Cardiac fibroblast (primary cell): Measurements from ENCODE around the gene MSLN.

ENCODE experiments used
- DNase-seq, 2 donors: peaks; one replicate each; pipeline versions ENCODE4 v3.0.0 to v3.0.0-alpha.2; 2010; ENCODE audit warnings: low read depth in 2 of 2
- H3K4me3 ChIP-seq, 2 donors: replicated peaks in 1 of 2; 1 replicate in 1 of 2; 2 replicates in 1 of 2; pipeline ENCODE4 v1.5.1; 2011; ENCODE audit warnings: low read depth in 2 of 2, low read length in 2 of 2, mild to moderate bottlenecking in 2 of 2, moderate library complexity in 1 of 2
- CTCF ChIP-seq: IDR thresholded peaks from one replicate; pipeline ENCODE4 v1.5.1; 2011; ENCODE audit warnings: low read depth, mild to moderate bottlenecking, low read length, inconsistent platforms

The MSLN gene

GRCh38 chr16:783404-784161, 23.0 kb downstream of the MSLN start:
- DNase-seq = peak; percentile 26 to 36
- TF ChIP-seq CTCF = no peak

GRCh38 chr16:784431-784830, 23.9 kb downstream of the MSLN start:
- TF ChIP-seq CTCF = no peak
- H3K4me3 ChIP-seq = no peak overlapping the region
- no peak for DNase-seq

More at GRCh38 chr16:783404-784161, 23.0 kb downstream of the MSLN start:
- no peak overlapping the region for H3K4me3 ChIP-seq

DNA sequence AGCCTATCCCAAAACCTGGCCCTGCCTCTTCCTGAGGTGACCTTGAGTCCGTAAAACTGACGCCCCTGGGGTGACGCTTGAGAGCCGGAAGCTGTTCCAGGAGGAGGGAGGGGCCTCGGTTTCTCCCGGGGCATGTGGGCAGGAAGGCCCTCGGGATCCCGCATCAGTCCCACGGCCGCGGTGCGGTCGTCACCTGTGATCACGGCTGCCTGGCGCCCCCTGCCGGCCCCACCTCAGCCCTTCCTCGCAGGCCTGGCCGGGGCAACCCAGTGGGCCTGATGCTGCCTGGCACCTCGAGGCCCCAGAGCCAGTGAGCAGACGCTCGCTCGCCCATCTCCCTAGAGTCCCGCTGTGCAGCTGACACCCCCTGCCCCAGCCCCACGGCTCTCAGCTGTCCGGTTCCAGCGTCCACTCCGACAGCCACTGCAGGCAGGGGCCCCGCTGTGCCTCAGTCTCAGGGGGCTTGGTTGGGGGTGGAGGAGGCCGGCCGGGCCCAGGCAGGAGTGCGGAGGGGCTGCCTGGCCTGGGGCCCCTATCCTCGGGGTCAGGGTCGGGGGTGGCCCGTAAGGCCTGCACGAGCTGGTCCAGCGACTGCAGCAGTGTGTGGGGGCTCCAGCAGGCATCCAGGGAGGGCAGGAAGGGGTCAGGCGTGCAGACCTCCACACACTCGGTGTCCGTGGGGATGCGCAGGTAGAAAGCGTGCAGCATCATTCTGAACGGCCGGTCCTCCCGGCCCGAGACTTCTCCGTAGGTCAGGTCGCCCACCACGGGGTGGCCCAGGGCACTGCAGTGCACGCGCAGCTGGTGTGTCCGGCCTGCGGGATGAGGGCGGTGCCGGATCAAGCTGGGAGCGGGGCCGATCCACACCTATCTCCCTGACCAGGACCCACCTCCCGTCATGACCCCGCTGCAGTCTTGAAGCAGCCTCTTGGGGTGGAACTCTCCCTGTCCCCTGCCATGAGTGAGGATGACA, 25.3 kb downstream of the MSLN start:
- H3K4me3 ChIP-seq = no peak overlapping the region
- peak; percentile 61 for DNase-seq

DNA sequence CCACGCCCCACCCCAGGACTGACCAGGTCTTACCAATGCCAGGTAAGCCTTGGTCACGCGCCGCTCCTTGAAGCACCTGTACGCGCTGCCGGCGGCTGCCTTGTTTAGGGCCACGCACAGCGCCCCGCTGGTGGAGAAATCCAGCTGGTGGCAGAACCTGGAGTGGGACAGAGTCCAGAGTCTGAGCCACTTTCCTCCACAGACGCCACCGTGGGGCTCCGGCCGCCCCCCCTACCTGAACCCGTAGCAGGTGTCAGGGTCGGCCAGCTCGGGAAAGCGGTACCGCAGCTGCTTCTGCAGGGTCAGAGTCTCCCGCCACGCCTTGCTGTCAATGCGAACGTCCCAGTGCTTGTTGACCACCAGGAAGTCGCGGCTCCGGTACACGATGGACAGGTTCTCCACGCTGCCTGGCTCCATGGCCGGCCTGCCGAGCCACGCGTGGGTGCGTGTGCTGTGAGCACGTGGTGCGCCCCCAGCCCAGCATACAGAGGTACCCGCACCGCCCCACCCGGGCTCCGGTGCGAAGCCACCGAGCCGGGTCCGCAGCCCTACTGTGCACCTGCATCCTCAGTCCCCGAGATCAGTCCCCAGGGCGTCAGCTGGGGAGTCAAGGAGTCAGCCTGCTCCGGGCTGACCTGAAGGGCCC, 26.9 kb downstream of the MSLN start:
- H3K4me3 ChIP-seq = peak overlapping the region; percentile 91 to 94
- no peak for DNase-seq
- TF ChIP-seq CTCF = no peak

More for the DNA sequence above, 25.3 kb downstream of the MSLN start:
- peak; percentile 73 for TF ChIP-seq CTCF

DNA sequence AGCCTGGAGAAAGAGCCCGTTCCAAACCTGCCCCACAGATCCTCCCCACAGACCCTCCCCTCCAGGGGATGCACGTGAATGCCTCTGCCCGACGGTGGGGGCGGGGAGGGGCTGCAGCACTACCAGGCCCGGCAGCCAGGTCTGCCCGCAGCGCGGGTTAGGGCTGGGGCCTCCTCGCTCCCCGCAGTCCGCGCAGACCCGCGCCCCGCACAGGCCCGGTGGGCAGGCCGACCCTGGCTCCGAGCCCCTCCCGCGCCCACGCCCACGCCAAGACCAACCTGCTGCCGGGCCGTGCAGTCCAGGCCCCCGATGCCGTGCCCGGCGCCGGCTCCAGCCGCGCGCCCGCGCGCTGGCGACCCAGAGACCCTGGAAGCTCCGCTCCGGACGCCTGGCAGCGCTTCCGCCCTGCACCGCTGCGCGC, 27.5 kb downstream of the MSLN start, which contains the start of gene RPUSD1:
Gene RPUSD1, minus strand, starts transcription at position 404 of the 421 bp plus-strand sequence. CDS start 644 bp downstream, outside the sequence.
- no peak for DNase-seq
- no peak for TF ChIP-seq CTCF

DNA sequence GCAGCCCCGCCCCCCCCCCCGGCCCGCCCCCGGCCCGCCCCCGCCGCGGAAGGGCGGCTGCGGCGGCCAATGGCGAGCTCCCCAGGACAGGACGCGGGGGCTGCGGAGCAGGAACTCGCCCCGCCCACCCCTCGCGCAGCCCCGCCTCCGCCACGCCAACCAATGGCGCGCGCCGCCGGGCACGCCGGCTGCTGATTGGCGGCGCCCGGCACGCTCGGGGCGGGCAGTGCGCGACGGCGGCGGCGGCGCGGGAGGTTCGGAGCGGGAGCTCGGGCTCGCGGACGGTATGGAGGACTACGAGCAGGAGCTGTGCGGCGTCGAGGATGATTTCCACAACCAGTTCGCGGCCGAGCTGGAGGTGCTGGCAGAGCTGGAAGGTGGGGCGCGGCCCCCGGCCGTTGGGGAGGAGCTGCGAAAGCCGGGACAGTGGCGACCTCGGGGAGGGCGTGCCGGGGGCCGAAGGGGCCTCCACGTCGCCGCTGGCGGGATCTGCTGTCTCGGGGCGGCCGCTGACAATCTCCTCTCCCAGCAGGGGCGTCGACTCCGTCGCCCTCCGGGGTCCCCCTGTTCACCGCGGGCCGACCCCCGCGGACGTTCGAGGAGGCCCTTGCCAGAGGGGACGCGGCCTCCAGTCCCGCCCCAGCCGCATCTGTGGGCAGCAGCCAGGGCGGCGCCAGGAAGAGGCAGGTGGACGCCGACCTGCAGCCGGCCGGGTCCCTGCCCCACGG, 28.0 kb downstream of the MSLN start, which contains the start of gene CHTF18:
Gene CHTF18, plus strand, starts transcription at position 222 of the 728 bp plus-strand sequence. Its CDS starts 65 bp downstream, at position 287.
- peak; percentile 89 to 95 for DNase-seq
- TF ChIP-seq CTCF = no peak
- peak within 1 kb of the TSS; percentile 91 to 94 for H3K4me3 ChIP-seq

More for the DNA sequence above, 27.5 kb downstream of the MSLN start, which contains the start of gene RPUSD1:
- H3K4me3 ChIP-seq = peak within 1 kb of the TSS; percentile 91 to 94
